WI38 (cell line): Measurements from ENCODE around the gene C6orf141.

ENCODE experiments used
- H3K4me3 ChIP-seq: 2 replicates; pipeline ENCODE4 v1.5.1; 2011; ENCODE audit warnings: low read depth, mild to moderate bottlenecking, control low read depth, low read length
- CTCF ChIP-seq: IDR thresholded peaks from 2 replicates; pipeline ENCODE4 v1.5.1; 2012; ENCODE audit warnings: low read depth, mild to moderate bottlenecking, control low read depth, low read length

C6orf141 gene

GRCh38 chr6:49515485-49516146, 34.9 kb upstream of the C6orf141 start:
- no peak for TF ChIP-seq CTCF

GRCh38 chr6:49516147-49516505, 34.3 kb upstream of the C6orf141 start:
- TF ChIP-seq CTCF = no peak
- no peak overlapping the region for H3K4me3 ChIP-seq

More at GRCh38 chr6:49515485-49516146, 34.9 kb upstream of the C6orf141 start:
- no peak overlapping the region for H3K4me3 ChIP-seq

- no peak overlapping the region for H3K4me3 ChIP-seq
- TF ChIP-seq CTCF = no peak
Measured at GRCh38 chr6:49517919-49518318, 32.5 kb upstream of the C6orf141 start.

GRCh38 chr6:49519660-49520059, 30.8 kb upstream of the C6orf141 start:
- TF ChIP-seq CTCF = no peak
- H3K4me3 ChIP-seq = no peak overlapping the region

GRCh38 chr6:49522710-49523593, 27.5 kb upstream of the C6orf141 start:
- H3K4me3 ChIP-seq = no peak overlapping the region
- TF ChIP-seq CTCF = no peak

- TF ChIP-seq CTCF = no peak
Measured at GRCh38 chr6:49523901-49524300, 26.6 kb upstream of the C6orf141 start.

GRCh38 chr6:49524541-49524940, 25.9 kb upstream of the C6orf141 start:
- H3K4me3 ChIP-seq = no peak overlapping the region
- no peak for TF ChIP-seq CTCF

More at GRCh38 chr6:49523901-49524300, 26.6 kb upstream of the C6orf141 start:
- no peak overlapping the region for H3K4me3 ChIP-seq
